Tibial artery (tissue), 4 donors: Measurements from ENCODE around the gene PCDHGC5.

Source experiments
- DNase-seq, 2 donors: peaks; one replicate each; pipeline ENCODE4 v3.0.0-alpha.2; 2019
- H3K27ac ChIP-seq, 2 donors: fragments of 200-600 bp; sonication (generic) in 1 of 2; 1 replicate in 1 of 2; 2 replicates in 1 of 2; pipeline ENCODE4 v1.5.1; 2018 to 2019; ENCODE audit warnings: mild to moderate bottlenecking in 1 of 2
- H3K27me3 ChIP-seq, 2 donors: fragments of 200-600 bp; sonication (generic) in 1 of 2; one replicate each; pipeline versions ENCODE4 v1.5.1 to v1.6.0; 2016 to 2019
- H3K36me3 ChIP-seq, 3 donors: fragments of 200-600 bp; sonication (generic) in 2 of 3; one replicate each; pipeline ENCODE4 v1.5.1; 2016 to 2019; ENCODE audit warnings: mild to moderate bottlenecking in 2 of 3
- H3K4me1 ChIP-seq, 4 donors: fragments of 200-600 bp; sonication (generic) in 2 of 4; 1 replicate in 3 of 4; 2 replicates in 1 of 4; pipeline ENCODE4 v1.5.1; 2016 to 2019
- H3K4me3 ChIP-seq, 2 donors: fragments of 200-600 bp; sonication (generic) in 1 of 2; 1 replicate in 1 of 2; 2 replicates in 1 of 2; pipeline ENCODE4 v1.5.1; 2018 to 2019; ENCODE audit warnings: mild to moderate bottlenecking in 2 of 2
- H3K9me3 ChIP-seq, 3 donors: fragments of 200-600 bp; sonication (generic) in 1 of 3; one replicate each; pipeline ENCODE4 v1.5.1; 2016 to 2019
- intact Hi-C: fragments of 100-400 bp; cut with DNase I; formaldehyde crosslinking; loops from one replicate; pipeline ENCODE4 v1.15.0; 2023; ENCODE audit warnings: low total_unique reads
- TF ChIP-seq, protein P1 (sequence below), 2 experiments: fragments of 200-600 bp in 1 of 2; fragments of 450-650 bp in 1 of 2; IDR thresholded peaks; one replicate each; pipeline ENCODE4 v1.5.1; 2017 to 2019; ENCODE audit warnings: antibody characterized with exemption in 2 of 2, mild to moderate bottlenecking in 1 of 2, moderate library complexity in 1 of 2

Gene PCDHGC5

DNA sequence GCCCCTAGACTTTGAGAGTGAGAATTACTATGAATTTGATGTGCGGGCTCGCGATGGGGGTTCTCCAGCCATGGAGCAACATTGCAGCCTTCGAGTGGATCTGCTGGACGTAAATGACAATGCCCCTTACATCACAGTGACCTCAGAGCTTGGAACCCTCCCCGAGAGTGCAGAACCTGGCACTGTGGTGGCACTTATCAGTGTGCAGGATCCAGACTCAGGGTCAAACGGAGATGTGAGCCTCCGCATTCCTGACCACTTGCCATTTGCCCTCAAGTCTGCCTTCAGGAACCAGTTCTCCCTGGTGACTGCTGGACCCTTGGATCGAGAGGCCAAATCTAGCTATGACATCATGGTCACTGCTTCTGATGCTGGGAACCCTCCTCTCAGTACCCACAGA, 2.8 kb upstream of the PCDHGC5 start:
- intact Hi-C loops: no loop called here
- H3K9me3 ChIP-seq: no peaks in the 10 kb centered on the region
- no peak overlapping the region for H3K27ac ChIP-seq
- H3K4me3 ChIP-seq: no peak overlapping the region
- H3K27me3 ChIP-seq: no peaks in the 10 kb centered on the region
- peaks cover 0 to 24% (median 14%) of the 10 kb centered on the region in 3 donors for H3K36me3 ChIP-seq
- peaks cover 0 to 36% (median 22%) of the 10 kb centered on the region in 4 donors for H3K4me1 ChIP-seq
- TF ChIP-seq, protein P1, sequence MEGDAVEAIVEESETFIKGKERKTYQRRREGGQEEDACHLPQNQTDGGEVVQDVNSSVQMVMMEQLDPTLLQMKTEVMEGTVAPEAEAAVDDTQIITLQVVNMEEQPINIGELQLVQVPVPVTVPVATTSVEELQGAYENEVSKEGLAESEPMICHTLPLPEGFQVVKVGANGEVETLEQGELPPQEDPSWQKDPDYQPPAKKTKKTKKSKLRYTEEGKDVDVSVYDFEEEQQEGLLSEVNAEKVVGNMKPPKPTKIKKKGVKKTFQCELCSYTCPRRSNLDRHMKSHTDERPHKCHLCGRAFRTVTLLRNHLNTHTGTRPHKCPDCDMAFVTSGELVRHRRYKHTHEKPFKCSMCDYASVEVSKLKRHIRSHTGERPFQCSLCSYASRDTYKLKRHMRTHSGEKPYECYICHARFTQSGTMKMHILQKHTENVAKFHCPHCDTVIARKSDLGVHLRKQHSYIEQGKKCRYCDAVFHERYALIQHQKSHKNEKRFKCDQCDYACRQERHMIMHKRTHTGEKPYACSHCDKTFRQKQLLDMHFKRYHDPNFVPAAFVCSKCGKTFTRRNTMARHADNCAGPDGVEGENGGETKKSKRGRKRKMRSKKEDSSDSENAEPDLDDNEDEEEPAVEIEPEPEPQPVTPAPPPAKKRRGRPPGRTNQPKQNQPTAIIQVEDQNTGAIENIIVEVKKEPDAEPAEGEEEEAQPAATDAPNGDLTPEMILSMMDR (IDR thresholded peaks at IDR 0.05): no peak
- DNase-seq: no peak

DNA sequence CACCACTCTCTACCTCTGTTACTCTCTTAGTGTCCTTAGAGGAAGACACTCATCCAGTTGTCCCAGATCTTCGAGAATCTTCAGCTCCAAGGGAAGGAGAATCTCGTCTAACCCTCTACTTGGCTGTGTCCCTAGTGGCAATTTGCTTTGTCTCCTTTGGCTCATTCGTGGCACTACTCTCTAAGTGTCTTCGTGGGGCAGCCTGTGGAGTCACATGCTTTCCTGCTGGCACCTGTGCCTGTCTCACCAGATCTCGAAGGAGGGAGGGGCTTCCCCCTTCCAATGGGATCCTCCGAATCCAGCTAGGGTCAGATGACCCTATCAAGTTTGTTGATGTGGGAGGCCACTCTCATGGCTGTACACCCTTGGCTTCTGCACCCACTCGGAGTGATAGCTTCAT, 1.8 kb upstream of the PCDHGC5 start:
- Histone ChIP-seq H3K4me1 (peaks cover 0 to 32% (median 22%) of the 10 kb centered on the region in 4 donors), H3K4me3 (no peak overlapping the region), H3K27me3 (no peaks in the 10 kb centered on the region), H3K36me3 (peaks cover 0 to 34% (median 24%) of the 10 kb centered on the region in 3 donors), H3K27ac (no peak overlapping the region), H3K9me3 (no peaks in the 10 kb centered on the region)
- intact Hi-C loops: no loop called here
- no peak for DNase-seq
- TF ChIP-seq, protein P1 (IDR thresholded peaks at IDR 0.05): no peak

DNA sequence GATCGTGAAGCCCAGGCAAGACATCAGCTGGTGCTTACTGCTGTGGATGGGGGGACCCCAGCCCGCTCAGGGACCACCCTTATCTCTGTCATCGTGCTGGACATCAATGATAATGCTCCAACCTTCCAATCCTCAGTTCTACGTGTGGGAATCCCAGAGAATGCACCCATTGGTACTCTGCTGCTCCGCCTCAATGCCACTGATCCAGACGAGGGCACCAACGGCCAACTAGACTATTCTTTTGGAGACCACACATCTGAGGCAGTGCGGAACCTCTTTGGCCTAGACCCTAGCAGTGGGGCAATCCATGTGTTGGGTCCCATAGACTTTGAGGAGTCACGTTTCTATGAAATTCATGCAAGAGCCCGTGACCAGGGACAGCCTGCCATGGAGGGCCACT, 960 bp downstream of the PCDHGC5 start:
- H3K4me3 ChIP-seq: no peak overlapping the region
- intact Hi-C loops: no loop called here
- peaks cover 0 to 41% (median 28%) of the 10 kb centered on the region in 4 donors for H3K4me1 ChIP-seq
- TF ChIP-seq, protein P1 (IDR thresholded peaks at IDR 0.05): no peak
- peaks cover 0 to 37% (median 29%) of the 10 kb centered on the region in 3 donors for H3K36me3 ChIP-seq
- DNase-seq: no peak
- no peak overlapping the region for H3K27ac ChIP-seq
- H3K9me3 ChIP-seq: no peaks in the 10 kb centered on the region
- no peaks in the 10 kb centered on the region for H3K27me3 ChIP-seq

DNA sequence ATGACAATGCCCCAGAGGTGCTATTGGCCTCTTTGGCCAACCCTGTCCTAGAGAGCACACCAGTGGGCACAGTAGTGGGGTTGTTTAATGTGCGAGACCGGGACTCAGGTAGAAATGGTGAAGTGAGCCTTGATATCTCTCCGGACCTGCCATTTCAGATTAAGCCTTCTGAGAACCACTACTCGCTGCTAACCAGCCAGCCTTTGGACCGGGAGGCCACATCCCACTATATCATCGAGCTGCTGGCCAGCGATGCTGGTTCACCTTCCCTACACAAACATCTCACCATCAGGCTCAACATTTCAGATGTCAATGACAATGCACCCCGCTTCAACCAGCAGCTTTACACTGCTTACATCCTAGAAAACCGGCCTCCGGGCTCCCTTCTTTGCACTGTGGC, 1.4 kb downstream of the PCDHGC5 start:
- no peaks in the 10 kb centered on the region for H3K9me3 ChIP-seq
- peaks cover 0 to 37% (median 29%) of the 10 kb centered on the region in 3 donors for H3K36me3 ChIP-seq
- no peak overlapping the region for H3K27ac ChIP-seq
- H3K4me3 ChIP-seq: no peak overlapping the region
- H3K4me1 ChIP-seq: peaks cover 0 to 40% (median 26%) of the 10 kb centered on the region in 4 donors
- no peaks in the 10 kb centered on the region for H3K27me3 ChIP-seq
- intact Hi-C loops: no loop called here
- no peak for DNase-seq
- TF ChIP-seq, protein P1 (IDR thresholded peaks at IDR 0.05): no peak

DNA sequence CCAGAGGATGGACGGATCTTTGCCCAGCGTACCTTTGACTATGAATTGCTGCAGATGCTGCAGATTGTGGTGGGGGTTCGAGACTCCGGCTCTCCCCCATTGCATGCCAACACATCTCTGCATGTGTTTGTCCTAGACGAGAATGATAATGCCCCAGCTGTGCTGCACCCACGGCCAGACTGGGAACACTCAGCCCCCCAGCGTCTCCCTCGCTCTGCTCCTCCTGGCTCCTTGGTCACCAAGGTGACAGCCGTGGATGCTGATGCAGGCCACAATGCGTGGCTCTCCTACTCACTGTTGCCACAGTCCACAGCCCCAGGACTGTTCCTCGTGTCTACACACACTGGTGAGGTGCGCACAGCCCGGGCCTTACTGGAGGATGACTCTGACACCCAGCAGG, 1.9 kb downstream of the PCDHGC5 start:
- H3K27ac ChIP-seq: no peak overlapping the region

More for the DNA sequence above, 1.9 kb downstream of the PCDHGC5 start:
- DNase-seq: no peak
- intact Hi-C loops: no loop called here
- H3K9me3 ChIP-seq: no peaks in the 10 kb centered on the region
- peaks cover 0 to 36% (median 25%) of the 10 kb centered on the region in 4 donors for H3K4me1 ChIP-seq
- TF ChIP-seq, protein P1 (IDR thresholded peaks at IDR 0.05): no peak
- no peak overlapping the region for H3K4me3 ChIP-seq
- H3K36me3 ChIP-seq: peaks cover 0 to 37% (median 29%) of the 10 kb centered on the region in 3 donors
- H3K27me3 ChIP-seq: no peaks in the 10 kb centered on the region
